Cerebellar cortex (tissue), 1 donor: Measurements from ENCODE around the gene CLNK.
A peak's percentile ranks its signal among the peaks of the same experiment; 100 is the strongest.
"Not testable (repeated sequence)": the region's sequence is repeated elsewhere in the genome, so short reads cannot be mapped to it uniquely, and the experiment has no call there.

Source experiments
- DNase-seq: peaks from one replicate; pipeline ENCODE4 v3.0.0-alpha.2; 2015; ENCODE audit warnings: low spot score

Gene CLNK

GRCh38 chr4:10659251-10659650 is 25.3 kb downstream of the CLNK start:
- no peak for DNase-seq

GRCh38 chr4:10656988-10657387 is 27.6 kb downstream of the CLNK start:
- DNase-seq, result no peak

- DNase-seq, result no peak
Measured at GRCh38 chr4:10656420-10656819, 28.1 kb downstream of the CLNK start.

DNA sequence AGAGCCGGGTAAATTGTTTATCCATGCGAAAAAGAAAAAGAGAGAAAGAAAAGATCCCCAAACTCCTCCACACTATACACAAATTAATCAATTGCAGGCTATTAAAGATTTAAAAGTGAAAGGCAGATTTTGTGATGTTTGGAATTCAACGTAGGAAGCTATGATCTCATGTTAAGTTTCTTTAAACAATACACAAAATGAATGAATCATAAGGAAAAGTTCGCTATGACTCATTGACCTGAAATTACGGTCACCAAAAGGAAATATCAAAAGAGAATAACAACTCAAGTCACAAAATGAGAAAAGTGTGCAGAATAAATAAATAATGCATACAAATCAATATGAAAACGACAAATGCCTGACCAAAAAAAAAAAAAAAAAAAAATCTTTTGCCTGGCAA is 28.6 kb downstream of the CLNK start:
- no peak for DNase-seq

DNA sequence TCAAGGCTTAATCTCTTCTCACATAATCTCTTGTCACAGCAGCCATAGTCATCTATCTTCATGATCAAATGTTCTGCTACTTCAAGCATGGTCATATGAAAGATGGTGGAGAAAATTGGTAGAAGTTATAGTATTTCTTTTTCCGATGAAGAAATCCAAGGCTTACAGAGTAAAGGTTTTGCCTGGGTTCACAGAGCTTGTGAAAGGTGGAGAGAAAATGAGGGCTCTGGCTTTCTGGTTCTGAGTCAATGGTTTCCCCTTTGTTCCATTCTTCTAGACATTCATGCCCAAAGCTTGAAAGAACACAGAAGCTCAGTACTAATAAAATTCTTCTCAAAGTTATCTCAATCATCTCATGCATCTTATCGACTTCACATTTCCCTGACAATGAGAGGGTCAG is 36.1 kb downstream of the CLNK start:
- DNase-seq, result no peak

GRCh38 chr4:10647846-10648245 is 36.7 kb downstream of the CLNK start:
- DNase-seq, result no peak

- no peak for DNase-seq
Measured at GRCh38 chr4:10643600-10644425, 40.8 kb downstream of the CLNK start.

GRCh38 chr4:10640561-10641201 is 43.9 kb downstream of the CLNK start:
- DNase-seq, result no peak

- DNase-seq, result no peak
Measured at GRCh38 chr4:10639664-10640063, 44.9 kb downstream of the CLNK start.

DNA sequence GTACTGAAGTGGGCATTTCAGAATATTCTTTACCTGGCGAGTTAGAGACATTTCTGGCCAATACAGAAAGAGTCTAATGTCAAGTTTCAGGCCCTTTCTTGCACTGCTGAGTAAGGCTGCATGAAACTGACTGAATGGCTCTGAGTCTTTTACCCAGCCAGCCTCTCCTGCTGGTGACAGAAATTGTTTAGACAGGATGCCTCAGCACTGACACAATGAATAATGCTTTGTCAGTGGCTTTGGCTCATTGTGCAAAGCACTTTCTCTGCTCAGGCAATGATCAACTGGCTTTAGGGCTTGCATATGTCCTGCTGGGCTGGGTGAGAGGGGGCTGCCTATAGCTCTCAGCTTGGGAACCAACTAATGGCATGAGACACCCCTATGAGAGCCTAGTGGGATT is 45.5 kb downstream of the CLNK start:
- no peak for DNase-seq

GRCh38 chr4:10635091-10635490 is 49.5 kb downstream of the CLNK start:
- no peak for DNase-seq

DNA sequence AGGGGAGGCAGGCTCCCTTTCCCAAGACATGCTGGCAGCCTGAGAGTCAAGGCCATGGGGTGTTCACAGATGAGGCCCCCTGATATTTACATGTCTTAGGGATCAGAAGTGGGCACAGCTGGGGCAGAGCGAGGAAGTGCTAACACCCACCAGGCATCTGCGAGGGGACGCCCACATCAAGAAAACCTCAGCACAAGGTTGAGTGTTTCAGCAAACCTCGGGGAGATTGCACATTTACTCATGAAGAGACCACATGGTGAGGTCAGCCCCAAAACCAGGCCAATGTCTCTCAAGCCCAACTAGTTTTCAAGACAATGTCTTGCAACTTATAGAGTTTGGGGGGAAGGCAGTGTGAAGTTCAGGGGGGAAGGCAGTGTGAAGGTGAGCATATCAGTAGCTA is 55.2 kb downstream of the CLNK start:
- no peak for DNase-seq

GRCh38 chr4:10625131-10625530 is 59.4 kb downstream of the CLNK start:
- DNase-seq, result peak; percentile 17

DNA sequence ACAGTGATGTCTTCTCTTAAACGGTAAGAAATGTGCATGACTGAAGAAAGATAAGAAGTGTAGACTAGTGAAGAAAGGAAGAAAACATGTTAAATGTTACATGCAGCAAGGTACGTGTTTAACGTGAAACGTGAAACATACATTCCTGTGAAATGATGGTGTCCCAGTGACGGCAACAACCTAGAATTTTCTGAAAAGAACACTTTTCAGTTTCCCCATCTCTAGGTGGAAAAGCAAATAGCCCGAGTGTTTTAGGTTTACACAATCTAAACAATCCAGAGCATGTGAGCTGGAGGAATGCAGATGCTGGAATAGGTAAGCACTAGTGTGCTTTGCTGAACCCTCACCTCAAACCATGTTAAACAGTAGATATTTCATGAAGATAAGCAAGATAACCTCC is 60.7 kb downstream of the CLNK start:
- DNase-seq, result no peak

DNA sequence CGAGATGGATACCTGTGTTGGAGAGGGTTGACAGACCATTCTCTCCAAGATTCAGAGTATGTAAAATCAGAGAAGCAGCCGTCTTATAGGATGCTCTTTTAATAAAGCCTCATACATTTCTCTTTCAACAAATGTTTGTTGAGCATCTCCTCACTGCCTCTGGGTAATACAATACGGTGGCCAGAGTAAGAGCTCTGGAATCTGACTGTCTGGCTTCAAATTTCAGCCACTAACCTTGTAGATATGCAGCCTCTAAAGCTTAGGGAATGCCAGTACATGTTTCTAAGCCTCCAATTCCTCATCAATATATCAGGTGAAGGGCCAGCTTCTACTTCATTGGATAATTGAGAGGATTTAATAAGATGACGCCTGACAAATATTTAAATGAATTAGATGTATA is 61.3 kb downstream of the CLNK start:
- DNase-seq, result no peak

DNA sequence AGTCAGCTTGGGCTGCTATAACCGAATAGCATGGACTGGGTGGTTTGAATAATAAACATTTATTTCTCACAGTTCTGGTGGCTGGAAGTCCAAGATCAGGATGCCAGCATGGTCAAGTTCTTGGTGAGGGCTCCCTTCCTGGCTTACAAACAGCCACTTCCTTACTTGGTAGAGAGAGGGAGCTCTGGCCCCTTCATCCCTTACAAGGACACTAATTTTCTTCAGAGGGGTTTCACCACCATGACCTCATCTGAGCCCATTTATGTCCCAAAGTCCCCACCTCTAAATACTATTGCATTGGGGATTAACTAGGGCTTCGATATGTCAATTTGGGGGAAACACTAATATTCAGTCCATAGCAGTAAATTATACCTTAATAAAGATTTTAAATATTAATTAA is 61.8 kb downstream of the CLNK start:
- no peak for DNase-seq

- no peak for DNase-seq
Measured at GRCh38 chr4:10620935-10621488, 63.6 kb downstream of the CLNK start.

GRCh38 chr4:10619855-10620254 is 64.7 kb downstream of the CLNK start:
- no peak for DNase-seq

GRCh38 chr4:10619220-10619619 is 65.3 kb downstream of the CLNK start:
- DNase-seq, result peak; percentile 81

GRCh38 chr4:10614926-10615325 is 69.6 kb downstream of the CLNK start:
- DNase-seq, result not testable (repeated sequence)

DNA sequence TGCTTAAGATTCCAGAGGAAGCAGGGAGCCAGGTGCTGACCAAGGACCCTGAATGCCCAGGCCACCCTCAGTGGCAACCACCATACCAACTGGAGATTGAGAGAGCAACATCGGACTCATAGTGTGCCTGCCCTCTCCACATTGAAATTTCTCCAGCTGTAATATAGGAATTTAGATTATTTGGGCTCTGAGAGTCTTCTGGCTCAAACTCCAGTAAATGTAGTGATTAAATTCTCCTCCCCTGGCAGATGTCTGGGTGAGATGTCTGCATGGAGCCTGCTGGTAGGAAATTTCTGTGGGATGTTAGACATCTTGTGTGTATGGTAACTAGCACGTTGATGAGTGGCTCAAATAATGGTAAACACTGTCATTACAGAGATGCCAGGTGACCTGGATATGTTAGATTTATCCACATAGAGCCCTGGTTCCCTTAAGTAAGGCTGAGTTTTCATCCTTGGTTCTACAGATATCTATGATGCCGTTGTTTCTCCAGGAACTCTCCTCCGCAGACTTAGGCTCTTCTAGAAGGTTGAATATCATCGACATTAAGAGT is 70.6 kb downstream of the CLNK start:
- DNase-seq, result no peak

- no peak for DNase-seq
Measured at GRCh38 chr4:10612476-10612875, 72.1 kb downstream of the CLNK start.

- DNase-seq, result no peak
Measured at GRCh38 chr4:10611673-10612072, 72.9 kb downstream of the CLNK start.
